Activated CD8-positive, alpha-beta T cell treated with anti-CD3 and anti-CD28 coated beads for 36 hours (primary cell): ENCODE measurements around the gene TBKBP1. TPM values are rescaled to one million over a fixed set of nuclear protein-coding genes. Genes with fewer than 3 reads are reported as not detected.

Experiments
- ATAC-seq: fragments of 200-7000 bp; cut with Tn5 transposase; one replicate; pipeline ENCODE4 v1.10.0; 2021; ENCODE audit warnings: mild to moderate bottlenecking, moderate library complexity
- CTCF ChIA-PET: fragments of 350-600 bp; sonication (Branson Sonifier 250); formaldehyde crosslinking; loops from one replicate; lab custom pipeline; 2021; ENCODE audit warnings: antibody characterized with exemption; lab: Charles Lee
- POLR2A ChIA-PET: fragments of 350-600 bp; sonication (Branson Sonifier 250); formaldehyde crosslinking; loops from one replicate; lab custom pipeline; 2021; ENCODE audit warnings: antibody characterized with exemption; lab: Charles Lee
- DNase-seq: peaks from one replicate; pipeline ENCODE4 v3.0.0-alpha.2; 2020
- H3K27ac Mint-ChIP-seq: one replicate; pipeline ENCODE4 v1.8.0; 2021; ENCODE audit warnings: mild to moderate bottlenecking, mixed read lengths
- H3K27me3 Mint-ChIP-seq: one replicate; pipeline ENCODE4 v1.8.0; 2021; ENCODE audit warnings: mixed read lengths
- H3K36me3 Mint-ChIP-seq: one replicate; pipeline ENCODE4 v1.8.0; 2021; ENCODE audit warnings: low read depth, mixed read lengths
- H3K4me1 Mint-ChIP-seq: one replicate; pipeline ENCODE4 v1.8.0; 2021; ENCODE audit warnings: low read depth, mixed read lengths
- H3K4me3 Mint-ChIP-seq: one replicate; pipeline ENCODE4 v1.8.0; 2021; ENCODE audit warnings: mild to moderate bottlenecking, moderate library complexity, mixed read lengths
- H3K9me3 Mint-ChIP-seq: one replicate; pipeline ENCODE4 v1.8.0; 2021; ENCODE audit warnings: mixed read lengths
- CTCF ChIP-seq: fragments of 200-600 bp; IDR thresholded peaks from one replicate; pipeline ENCODE4 v1.8.0; 2022; ENCODE audit warnings: antibody characterized with exemption, mild to moderate bottlenecking
- intact Hi-C: fragments of 100-400 bp; cut with micrococcal nuclease; formaldehyde crosslinking; loops from one replicate; pipeline ENCODE4 v1.10.0; 2022
- total RNA-seq, 2 experiments: library from RNA; stranded (reverse); gene quantifications; one replicate each; pipeline ENCODE4 v1.2.3, GENCODE V29; 2021

TBKBP1 gene
- total RNA-seq, 2 experiments from 2014 or later, result 12.4 to 13.6 TPM

- Mint-ChIP-seq H3K4me1 (peaks cover 87% of the 10 kb centered on the region), H3K4me3 (peak overlapping the region; percentile 63), H3K27ac (peak overlapping the region; percentile 93), H3K27me3 (no peaks in the 10 kb centered on the region), H3K36me3 (peaks cover 17% of the 10 kb centered on the region), H3K9me3 (no peaks in the 10 kb centered on the region)
- CTCF ChIA-PET, result interaction anchor here (1.6 to 19.3 kb wide), 3 partner anchors 11 to 35 kb away, joined by 4 to 424 read pairs (median 240); partner anchors contain the start of gene TBX21
- POLR2A ChIA-PET, result interaction anchor here (1.6 to 18.8 kb wide), 5 partner anchors 8 to 39 kb away, joined by 4 to 493 read pairs (median 28); partner anchors contain the start of genes TBKBP1 and TBX21
- TF ChIP-seq CTCF, result no peak
- DNase-seq, result no peak
- ATAC-seq, result no peak
- intact Hi-C loops, result loop anchor here (2.0 kb wide), 1 partner anchor 16 kb away; no protein-coding TSS in a partner anchor
These were observed 8.5 kb downstream of the TBKBP1 start for GRCh38 chr17:47702391-47702995.

DNA sequence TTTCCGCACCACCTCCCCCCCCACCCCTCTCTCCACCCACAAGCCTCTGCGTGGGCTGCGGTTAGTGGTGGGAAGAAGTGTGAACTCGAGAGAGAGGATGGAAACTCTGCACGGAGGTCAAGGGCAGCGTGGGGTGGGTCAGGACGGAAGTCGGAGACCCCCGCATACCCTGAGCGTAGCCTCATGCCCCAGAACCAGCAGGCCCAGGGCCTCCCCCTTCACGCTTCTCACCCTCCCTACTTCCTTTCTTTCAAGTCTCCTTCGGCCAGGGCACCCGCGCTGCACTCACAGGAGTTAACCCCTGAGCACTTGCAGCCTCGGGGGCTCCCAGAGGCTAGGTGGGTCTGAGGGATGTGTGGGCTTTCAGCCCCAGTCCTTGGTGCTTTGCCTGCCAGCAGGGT is 9.2 kb downstream of the TBKBP1 start:
- POLR2A ChIA-PET, result interaction anchor here (0.6 to 18.8 kb wide), 5 partner anchors 10 to 334 kb away, joined by 3 to 493 read pairs (median 28); partner anchors contain the start of genes TBKBP1 and TBX21
- peak overlapping the region; percentile 97 for H3K27ac Mint-ChIP-seq
- H3K4me3 Mint-ChIP-seq, result peak overlapping the region; percentile 77
- DNase-seq, result peak; percentile 84
- H3K4me1 Mint-ChIP-seq, result peaks cover 87% of the 10 kb centered on the region
- CTCF ChIA-PET, result interaction anchor here (13.6 to 19.3 kb wide), 2 partner anchors 10 to 35 kb away, joined by 240 to 424 read pairs; partner anchors contain the start of gene TBX21
- peak; percentile 40 for ATAC-seq
- no peak for TF ChIP-seq CTCF
- no peaks in the 10 kb centered on the region for H3K27me3 Mint-ChIP-seq
- intact Hi-C loops, result loop anchor here (2.0 kb wide), 1 partner anchor 16 kb away; no protein-coding TSS in a partner anchor
- peaks cover 17% of the 10 kb centered on the region for H3K36me3 Mint-ChIP-seq
- no peaks in the 10 kb centered on the region for H3K9me3 Mint-ChIP-seq

DNA sequence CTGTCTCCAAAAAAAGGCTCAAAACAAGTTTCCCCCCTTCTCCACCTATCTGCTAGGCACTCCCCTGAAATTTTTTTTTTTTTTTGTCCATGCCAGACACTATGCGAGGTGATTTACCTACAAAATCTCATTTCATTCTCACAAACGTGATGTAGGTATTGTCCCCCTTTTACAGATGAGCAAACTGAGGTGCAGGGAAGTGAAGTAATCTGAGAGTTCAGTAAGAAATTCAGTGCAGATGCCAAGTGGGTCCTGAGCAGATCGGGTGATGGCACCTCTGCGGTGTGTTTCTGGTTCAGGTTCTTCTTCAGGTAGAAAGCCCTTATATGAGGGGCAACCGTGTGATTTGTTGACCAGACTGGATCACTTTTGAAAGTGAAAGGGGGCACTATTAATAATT is 9.7 kb downstream of the TBKBP1 start:
- ChIA-PET CTCF (interaction anchor here (1.0 to 19.3 kb wide), 5 partner anchors 10 to 243 kb away, joined by 3 to 424 read pairs (median 4); partner anchors contain the start of gene TBX21), POLR2A (interaction anchor here (0.6 to 18.8 kb wide), 5 partner anchors 11 to 333 kb away, joined by 3 to 493 read pairs (median 28); partner anchors contain the start of genes TBKBP1 and TBX21)
- peaks cover 16% of the 10 kb centered on the region for H3K36me3 Mint-ChIP-seq
- no peak for TF ChIP-seq CTCF
- H3K27me3 Mint-ChIP-seq, result no peaks in the 10 kb centered on the region
- peak overlapping the region; percentile 97 for H3K27ac Mint-ChIP-seq
- DNase-seq (peak; percentile 42), ATAC-seq (no peak)
- H3K4me3 Mint-ChIP-seq, result peak overlapping the region; percentile 77
- intact Hi-C loops, result loop anchor here (2.0 kb wide), 1 partner anchor 15 kb away; no protein-coding TSS in a partner anchor
- H3K4me1 Mint-ChIP-seq, result peaks cover 82% of the 10 kb centered on the region
- no peaks in the 10 kb centered on the region for H3K9me3 Mint-ChIP-seq

DNA sequence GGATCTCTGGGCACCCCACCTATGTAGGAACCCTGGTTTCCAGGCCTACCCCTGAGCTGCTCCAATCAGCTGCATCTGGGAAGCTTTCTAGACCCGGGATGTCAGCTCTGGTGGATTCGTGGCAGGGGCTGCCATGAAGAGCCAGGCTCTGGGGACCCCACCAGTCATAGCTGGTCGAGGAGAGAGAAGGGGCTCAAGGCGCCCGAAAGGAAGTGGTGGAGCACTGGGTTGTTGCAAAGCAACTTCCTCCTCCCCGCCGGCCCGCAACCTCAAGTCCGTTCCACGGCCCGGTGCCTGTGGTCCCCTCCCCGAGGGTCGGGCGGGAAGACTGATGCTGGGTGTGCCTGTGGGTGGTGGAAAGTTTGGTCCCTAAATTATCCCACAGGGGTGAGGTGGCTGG is 10.2 kb downstream of the TBKBP1 start:
- Mint-ChIP-seq H3K9me3 (no peaks in the 10 kb centered on the region), H3K4me1 (peaks cover 78% of the 10 kb centered on the region), H3K36me3 (peaks cover 15% of the 10 kb centered on the region), H3K4me3 (peak overlapping the region; percentile 77), H3K27me3 (no peaks in the 10 kb centered on the region), H3K27ac (peak overlapping the region; percentile 97)
- TF ChIP-seq CTCF, result no peak
- ChIA-PET CTCF (interaction anchor here (1.0 to 19.3 kb wide), 5 partner anchors 9 to 243 kb away, joined by 3 to 424 read pairs (median 4); partner anchors contain the start of gene TBX21), POLR2A (interaction anchor here (0.9 to 18.8 kb wide), 4 partner anchors 11 to 116 kb away, joined by 3 to 493 read pairs (median 130); partner anchors contain the start of genes TBKBP1 and TBX21)
- ATAC-seq (no peak), DNase-seq (peak; percentile 52)
- intact Hi-C loops, result no loop called here
